ENCODE measurements around the gene SUGT1.

SUGT1 gene

DNA sequence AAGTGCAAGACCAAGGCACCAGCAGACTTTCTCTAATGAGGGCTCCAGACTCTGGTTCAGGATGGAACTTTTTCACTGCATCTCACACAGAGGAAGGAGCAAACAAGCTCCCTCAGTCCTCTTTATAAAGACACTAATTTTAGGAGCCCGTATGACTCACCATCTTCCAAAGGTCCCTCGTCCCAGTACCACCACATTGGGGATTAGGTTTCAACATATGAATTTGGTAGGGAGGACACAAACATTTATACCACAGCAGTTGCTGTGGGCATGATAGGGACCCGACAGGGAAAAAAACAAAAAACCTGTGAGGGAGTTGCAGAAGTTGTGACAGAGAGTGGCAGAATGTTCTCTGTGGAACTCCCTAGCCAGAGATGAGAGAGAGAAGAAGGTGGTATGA lies 93.5 kb downstream of the SUGT1 start:
- H3K4me3 ChIP-seq (ENCODE audit: low read depth, low read length): no peak overlapping the region
- no peak for DNase-seq (ENCODE audit: low read depth)
- TF ChIP-seq, protein P1, sequence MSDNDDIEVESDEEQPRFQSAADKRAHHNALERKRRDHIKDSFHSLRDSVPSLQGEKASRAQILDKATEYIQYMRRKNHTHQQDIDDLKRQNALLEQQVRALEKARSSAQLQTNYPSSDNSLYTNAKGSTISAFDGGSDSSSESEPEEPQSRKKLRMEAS (IDR thresholded peaks at IDR 0.05; ENCODE audit: low read depth, low read length): no peak
- TF ChIP-seq, protein P2, sequence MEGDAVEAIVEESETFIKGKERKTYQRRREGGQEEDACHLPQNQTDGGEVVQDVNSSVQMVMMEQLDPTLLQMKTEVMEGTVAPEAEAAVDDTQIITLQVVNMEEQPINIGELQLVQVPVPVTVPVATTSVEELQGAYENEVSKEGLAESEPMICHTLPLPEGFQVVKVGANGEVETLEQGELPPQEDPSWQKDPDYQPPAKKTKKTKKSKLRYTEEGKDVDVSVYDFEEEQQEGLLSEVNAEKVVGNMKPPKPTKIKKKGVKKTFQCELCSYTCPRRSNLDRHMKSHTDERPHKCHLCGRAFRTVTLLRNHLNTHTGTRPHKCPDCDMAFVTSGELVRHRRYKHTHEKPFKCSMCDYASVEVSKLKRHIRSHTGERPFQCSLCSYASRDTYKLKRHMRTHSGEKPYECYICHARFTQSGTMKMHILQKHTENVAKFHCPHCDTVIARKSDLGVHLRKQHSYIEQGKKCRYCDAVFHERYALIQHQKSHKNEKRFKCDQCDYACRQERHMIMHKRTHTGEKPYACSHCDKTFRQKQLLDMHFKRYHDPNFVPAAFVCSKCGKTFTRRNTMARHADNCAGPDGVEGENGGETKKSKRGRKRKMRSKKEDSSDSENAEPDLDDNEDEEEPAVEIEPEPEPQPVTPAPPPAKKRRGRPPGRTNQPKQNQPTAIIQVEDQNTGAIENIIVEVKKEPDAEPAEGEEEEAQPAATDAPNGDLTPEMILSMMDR (IDR thresholded peaks at IDR 0.05; ENCODE audit: low read depth, low read length): no peak
- TF ChIP-seq POLR2A (IDR thresholded peaks at IDR 0.05; ENCODE audit: extremely low read depth, insufficient read length) (no peak), MYC (IDR thresholded peaks at IDR 0.05; ENCODE audit: low read depth, low read length) (no peak)

DNA sequence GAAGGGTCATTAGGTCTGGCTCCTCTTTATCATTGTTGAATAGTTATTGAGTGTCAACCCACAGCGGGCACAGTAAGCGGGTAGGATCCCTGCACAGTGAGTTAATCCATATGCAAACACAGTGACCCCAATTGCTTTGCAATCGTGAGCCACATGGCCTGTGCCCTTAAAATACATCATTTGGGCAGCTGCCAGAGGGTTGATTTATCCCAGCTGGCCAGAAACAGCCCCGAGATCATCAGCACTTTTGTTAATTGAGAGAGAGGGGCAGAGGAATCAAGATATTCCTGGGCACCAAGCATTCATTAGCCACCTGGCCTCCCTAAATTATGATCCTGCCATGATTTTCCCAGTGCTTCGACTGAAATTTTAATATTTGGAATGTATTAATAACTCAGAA lies 96.8 kb downstream of the SUGT1 start:
- H3K4me3 ChIP-seq (ENCODE audit: low read depth, low read length): no peak overlapping the region
- TF ChIP-seq, protein P2 (IDR thresholded peaks at IDR 0.05; ENCODE audit: low read depth, low read length): no peak
- TF ChIP-seq MYC (IDR thresholded peaks at IDR 0.05; ENCODE audit: low read depth, low read length): no peak
- TF ChIP-seq POLR2A (IDR thresholded peaks at IDR 0.05; ENCODE audit: extremely low read depth, insufficient read length): no peak
- TF ChIP-seq, protein P1 (IDR thresholded peaks at IDR 0.05; ENCODE audit: low read depth, low read length): no peak
- DNase-seq (ENCODE audit: low read depth): no peak

All from NB4 (cell line).